Endodermal cell (in vitro differentiated cells): ENCODE measurements around the gene EMILIN2. TPM values are rescaled to one million over a fixed set of nuclear protein-coding genes. Genes with fewer than 3 reads are reported as not detected.
A peak's percentile ranks its signal among the peaks of the same experiment; 100 is the strongest.

Experiments
- DNase-seq: peaks from one replicate; pipeline ENCODE4 v3.0.0-alpha.2; 2017
- H3K27ac ChIP-seq: 2 replicates; pipeline ENCODE4 v1.5.1; 2013; ENCODE audit warnings: mild to moderate bottlenecking, low read depth, low read length, moderate library complexity
- H3K27me3 ChIP-seq: 2 replicates; pipeline ENCODE4 v1.6.1; 2013; ENCODE audit warnings: mild to moderate bottlenecking, low read length, moderate library complexity; ENCODE audit not compliant: insufficient read depth, control insufficient read depth, poor library complexity, severe bottlenecking
- H3K36me3 ChIP-seq: 2 replicates; pipeline ENCODE4 v1.7.0; 2013; ENCODE audit warnings: mild to moderate bottlenecking, low read length, moderate library complexity; ENCODE audit not compliant: control insufficient read depth, insufficient read depth
- H3K4me1 ChIP-seq: one replicate; pipeline ENCODE4 v1.7.0; 2013; ENCODE audit warnings: low read length; ENCODE audit not compliant: control insufficient read depth, insufficient read depth
- H3K4me3 ChIP-seq: 2 replicates; pipeline ENCODE4 v1.5.1; 2013; ENCODE audit warnings: mild to moderate bottlenecking, low read length, moderate library complexity
- H3K9ac ChIP-seq: 2 replicates; pipeline ENCODE4 v1.6.1; 2013; ENCODE audit warnings: mild to moderate bottlenecking, low read length, moderate library complexity; ENCODE audit not compliant: poor library complexity, severe bottlenecking; ENCODE audit errors: extremely low read depth
- H3K9me3 ChIP-seq: 2 replicates; pipeline ENCODE4 v1.6.1; 2013; ENCODE audit warnings: mild to moderate bottlenecking, low read length, moderate library complexity; ENCODE audit not compliant: control insufficient read depth
- H3K27ac Mint-ChIP-seq: 2 replicates; pipeline ENCODE4 v1.8.0; 2020; ENCODE audit warnings: mixed read lengths
- H3K27me3 Mint-ChIP-seq: 2 replicates; pipeline ENCODE4 v1.8.0; 2021; ENCODE audit warnings: mild to moderate bottlenecking, mixed read lengths; ENCODE audit not compliant: insufficient read depth
- H3K36me3 Mint-ChIP-seq: 2 replicates; pipeline ENCODE4 v1.8.0; 2020; ENCODE audit warnings: low read depth, mixed read lengths
- H3K4me1 Mint-ChIP-seq: 2 replicates; pipeline ENCODE4 v1.8.0; 2020; ENCODE audit warnings: mixed read lengths
- H3K4me3 Mint-ChIP-seq: 2 replicates; pipeline ENCODE4 v1.8.0; 2020; ENCODE audit warnings: mild to moderate bottlenecking, moderate library complexity, mixed read lengths
- H3K9me3 Mint-ChIP-seq: 2 replicates; pipeline ENCODE4 v1.8.0; 2020; ENCODE audit warnings: mild to moderate bottlenecking, mixed read lengths
- WGBS, 2 experiments: methylation state at CpG; one replicate each; pipeline versions ENCODE4 v1.1.5 to v1.1.7; 2013; ENCODE audit warnings: missing lambda C conversion rate in 2 of 2, mixed read lengths in 1 of 2; ENCODE audit not compliant: insufficient coverage in 1 of 2, insufficient read length in 1 of 2; 5-methylcytosine and 5-hydroxymethylcytosine counted together
- total RNA-seq, 2 donors: library from RNA; stranded (reverse); fragmentation: NEBNext Ultra II Directional in 1 of 2; extraction: Animal tissue kit (Norgen Biotek cat#: 25700) in 1 of 2; gene quantifications; 2 replicates in 1 of 2; 3 replicates in 1 of 2; pipeline ENCODE4 v1.2.1, GENCODE V29; 2021
- TF ChIP-seq, protein P1 (sequence below): fragments of 200-600 bp; sonication (generic); conservative IDR thresholded peaks from 2 replicates; pipeline ENCODE4 v1.5.0; 2021; ENCODE audit warnings: antibody characterized with exemption, mild to moderate bottlenecking

The EMILIN2 gene
- total RNA-seq, 2 donors from 2014 or later = 14.2 to 16.8 TPM

DNA sequence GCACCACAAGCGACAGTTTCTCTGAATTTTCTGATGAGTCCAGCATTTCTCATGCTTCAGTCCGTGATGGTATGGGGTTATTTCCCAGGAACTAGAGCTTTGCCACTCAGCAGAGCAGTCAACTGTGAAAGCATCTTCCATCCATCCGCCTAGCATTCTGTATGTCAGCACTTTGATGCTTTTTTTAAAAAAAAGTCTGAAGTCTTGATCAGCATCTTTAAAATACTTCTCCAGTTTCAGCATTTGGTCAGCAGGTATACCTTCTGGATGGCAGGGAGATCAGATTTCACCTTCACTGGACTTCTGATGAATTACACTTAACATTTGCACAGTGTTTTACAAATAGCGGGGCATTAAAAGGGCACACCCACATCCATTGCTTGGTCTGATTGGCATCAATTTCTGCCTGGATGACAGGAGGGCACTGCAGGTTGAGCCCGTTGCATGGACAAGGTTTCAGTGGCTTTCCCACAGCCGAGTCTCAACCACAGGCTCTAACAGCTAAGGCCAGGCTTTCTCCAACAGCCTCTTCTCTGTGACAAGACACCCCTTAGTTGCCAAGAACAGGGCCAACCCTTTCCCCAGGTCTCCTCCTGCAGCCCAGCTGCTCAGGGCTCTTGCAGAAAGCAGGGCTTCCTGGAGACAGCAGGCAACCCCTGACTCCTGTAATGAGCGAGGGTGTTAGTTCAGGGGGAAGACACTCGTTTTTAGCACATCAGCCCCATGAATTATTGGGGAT, 54.0 kb downstream of the EMILIN2 start:
- Histone ChIP-seq H3K4me3 (no peak overlapping the region), H3K9me3 (peaks cover under 1% of the 10 kb centered on the region), H3K9ac (no peak overlapping the region), H3K36me3 (no peaks in the 10 kb centered on the region), H3K4me1 (no peaks in the 10 kb centered on the region), H3K27me3 (peaks cover 38% of the 10 kb centered on the region), H3K27ac (no peak overlapping the region)
- 90 to 93% methylated on average over 6 to 8 of the region's 8 CpGs for WGBS, 2 experiments
- no peak overlapping the region for H3K27ac Mint-ChIP-seq
- TF ChIP-seq, protein P1, sequence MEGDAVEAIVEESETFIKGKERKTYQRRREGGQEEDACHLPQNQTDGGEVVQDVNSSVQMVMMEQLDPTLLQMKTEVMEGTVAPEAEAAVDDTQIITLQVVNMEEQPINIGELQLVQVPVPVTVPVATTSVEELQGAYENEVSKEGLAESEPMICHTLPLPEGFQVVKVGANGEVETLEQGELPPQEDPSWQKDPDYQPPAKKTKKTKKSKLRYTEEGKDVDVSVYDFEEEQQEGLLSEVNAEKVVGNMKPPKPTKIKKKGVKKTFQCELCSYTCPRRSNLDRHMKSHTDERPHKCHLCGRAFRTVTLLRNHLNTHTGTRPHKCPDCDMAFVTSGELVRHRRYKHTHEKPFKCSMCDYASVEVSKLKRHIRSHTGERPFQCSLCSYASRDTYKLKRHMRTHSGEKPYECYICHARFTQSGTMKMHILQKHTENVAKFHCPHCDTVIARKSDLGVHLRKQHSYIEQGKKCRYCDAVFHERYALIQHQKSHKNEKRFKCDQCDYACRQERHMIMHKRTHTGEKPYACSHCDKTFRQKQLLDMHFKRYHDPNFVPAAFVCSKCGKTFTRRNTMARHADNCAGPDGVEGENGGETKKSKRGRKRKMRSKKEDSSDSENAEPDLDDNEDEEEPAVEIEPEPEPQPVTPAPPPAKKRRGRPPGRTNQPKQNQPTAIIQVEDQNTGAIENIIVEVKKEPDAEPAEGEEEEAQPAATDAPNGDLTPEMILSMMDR = no peak
- H3K4me1 Mint-ChIP-seq = peaks cover 15% of the 10 kb centered on the region
- peaks cover 30% of the 10 kb centered on the region for H3K27me3 Mint-ChIP-seq
- no peak overlapping the region for H3K4me3 Mint-ChIP-seq
- H3K36me3 Mint-ChIP-seq = no peaks in the 10 kb centered on the region
- H3K9me3 Mint-ChIP-seq = no peaks in the 10 kb centered on the region
- DNase-seq = peak; percentile 39

DNA sequence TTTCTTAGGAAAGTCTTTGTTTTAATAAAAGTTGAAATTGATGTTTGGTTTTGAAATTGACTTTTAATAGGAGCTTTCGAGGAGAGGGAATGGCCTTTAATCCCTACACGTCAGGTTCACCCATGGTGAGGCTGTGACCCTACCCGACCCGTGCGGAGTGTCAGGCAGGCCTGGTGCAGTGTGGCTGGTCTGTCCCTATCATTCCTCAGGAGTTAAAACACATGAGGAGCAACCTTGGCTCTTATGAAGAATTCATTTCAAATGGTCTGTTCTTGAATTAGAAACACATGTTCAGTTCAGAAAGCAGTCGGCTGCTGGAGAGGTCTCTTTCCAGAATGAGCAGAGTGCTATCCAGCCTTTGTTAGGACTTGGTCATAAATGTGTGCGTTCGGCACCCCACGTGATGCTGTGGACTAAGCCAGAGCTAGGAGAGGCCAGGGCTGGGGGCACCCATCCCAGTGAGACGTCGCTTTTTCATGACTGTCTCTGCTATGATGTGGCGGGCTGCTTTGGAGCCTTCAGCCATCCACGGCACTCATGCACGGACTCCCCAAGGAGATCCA, 54.7 kb downstream of the EMILIN2 start:
- H3K4me3 Mint-ChIP-seq = no peak overlapping the region
- Histone ChIP-seq H3K27me3 (peaks cover 45% of the 10 kb centered on the region), H3K9me3 (no peaks in the 10 kb centered on the region), H3K27ac (no peak overlapping the region), H3K4me3 (no peak overlapping the region), H3K9ac (no peak overlapping the region), H3K4me1 (no peaks in the 10 kb centered on the region), H3K36me3 (no peaks in the 10 kb centered on the region)
- 97 to 98% methylated on average over 13 to 14 of the region's 14 CpGs for WGBS, 2 experiments
- no peak overlapping the region for H3K27ac Mint-ChIP-seq
- peaks cover 31% of the 10 kb centered on the region for H3K27me3 Mint-ChIP-seq
- DNase-seq = peak; percentile 21
- H3K4me1 Mint-ChIP-seq = peaks cover 15% of the 10 kb centered on the region
- TF ChIP-seq, protein P1 = no peak
- H3K36me3 Mint-ChIP-seq = no peaks in the 10 kb centered on the region
- no peaks in the 10 kb centered on the region for H3K9me3 Mint-ChIP-seq

DNA sequence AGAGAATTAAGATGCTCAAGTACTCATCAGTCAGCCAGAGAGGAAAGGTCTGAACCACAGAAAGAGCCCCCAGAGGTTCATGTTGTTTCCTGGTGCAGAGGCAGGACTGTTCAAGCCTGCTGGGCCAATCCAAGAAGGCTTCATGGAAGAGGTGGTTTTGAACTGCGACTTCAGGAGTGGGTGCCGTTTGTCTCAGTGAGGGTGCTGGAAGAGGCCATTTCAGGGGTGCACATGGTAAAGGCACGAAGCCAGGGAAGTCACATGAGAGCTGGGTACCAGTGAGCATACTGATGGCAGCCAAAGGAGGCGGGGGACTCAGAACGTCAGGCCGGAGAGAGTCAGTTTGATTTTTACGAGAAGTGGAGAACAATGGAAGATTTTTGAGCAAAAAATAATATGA, 55.5 kb downstream of the EMILIN2 start:
- Histone ChIP-seq H3K27me3 (peaks cover 51% of the 10 kb centered on the region), H3K9ac (no peak overlapping the region), H3K9me3 (no peaks in the 10 kb centered on the region), H3K4me3 (no peak overlapping the region), H3K36me3 (no peaks in the 10 kb centered on the region), H3K4me1 (no peaks in the 10 kb centered on the region), H3K27ac (no peak overlapping the region)
- H3K4me1 Mint-ChIP-seq = peaks cover 12% of the 10 kb centered on the region
- no peaks in the 10 kb centered on the region for H3K9me3 Mint-ChIP-seq
- H3K27ac Mint-ChIP-seq = no peak overlapping the region
- DNase-seq = peak; percentile 20
- H3K4me3 Mint-ChIP-seq = no peak overlapping the region
- TF ChIP-seq, protein P1 = no peak
- peaks cover 31% of the 10 kb centered on the region for H3K27me3 Mint-ChIP-seq
- H3K36me3 Mint-ChIP-seq = no peaks in the 10 kb centered on the region
- WGBS, 2 experiments = 94% methylated on average over 6 to 7 of the region's 7 CpGs
